ENCODE data around the gene NEUROD2. TPM values are rescaled to one million over a fixed set of nuclear protein-coding genes. Genes with fewer than 3 reads are reported as not detected.

NEUROD2 gene
- polyA plus RNA-seq, 1 donor from 2014 or later = not detected

- peaks cover 4% of the 10 kb centered on the region for H4K20me1 ChIP-seq (ENCODE audit: insufficient read depth)
- H3K9me2 ChIP-seq (ENCODE audit: insufficient read depth, low read length) = no peaks in the 10 kb centered on the region
- no peak overlapping the region for H2AFZ ChIP-seq (ENCODE audit: low read depth, low read length)
- H3K9ac ChIP-seq (ENCODE audit: low read length) = no peak overlapping the region
- no peaks in the 10 kb centered on the region for H3K9me3 ChIP-seq (ENCODE audit: low read length)
- TF ChIP-seq REST (IDR thresholded peaks at IDR 0.05; ENCODE audit: borderline replicate concordance) (no peak), EZH2 (IDR thresholded peaks at IDR 0.05; ENCODE audit: borderline replicate concordance, insufficient read depth, low read length, poor library complexity, severe bottlenecking) (no peak), SMC3 (conservative IDR thresholded peaks at IDR 0.05; ENCODE audit: poor library complexity) (no peak)
- TF ChIP-seq, protein P1, sequence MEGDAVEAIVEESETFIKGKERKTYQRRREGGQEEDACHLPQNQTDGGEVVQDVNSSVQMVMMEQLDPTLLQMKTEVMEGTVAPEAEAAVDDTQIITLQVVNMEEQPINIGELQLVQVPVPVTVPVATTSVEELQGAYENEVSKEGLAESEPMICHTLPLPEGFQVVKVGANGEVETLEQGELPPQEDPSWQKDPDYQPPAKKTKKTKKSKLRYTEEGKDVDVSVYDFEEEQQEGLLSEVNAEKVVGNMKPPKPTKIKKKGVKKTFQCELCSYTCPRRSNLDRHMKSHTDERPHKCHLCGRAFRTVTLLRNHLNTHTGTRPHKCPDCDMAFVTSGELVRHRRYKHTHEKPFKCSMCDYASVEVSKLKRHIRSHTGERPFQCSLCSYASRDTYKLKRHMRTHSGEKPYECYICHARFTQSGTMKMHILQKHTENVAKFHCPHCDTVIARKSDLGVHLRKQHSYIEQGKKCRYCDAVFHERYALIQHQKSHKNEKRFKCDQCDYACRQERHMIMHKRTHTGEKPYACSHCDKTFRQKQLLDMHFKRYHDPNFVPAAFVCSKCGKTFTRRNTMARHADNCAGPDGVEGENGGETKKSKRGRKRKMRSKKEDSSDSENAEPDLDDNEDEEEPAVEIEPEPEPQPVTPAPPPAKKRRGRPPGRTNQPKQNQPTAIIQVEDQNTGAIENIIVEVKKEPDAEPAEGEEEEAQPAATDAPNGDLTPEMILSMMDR (IDR thresholded peaks at IDR 0.05; ENCODE audit: poor library complexity, severe bottlenecking) = no peak
- no peaks in the 10 kb centered on the region for H3K79me2 ChIP-seq (replicated peaks; ENCODE audit: insufficient read depth, low read length)
- no peaks in the 10 kb centered on the region for H3K36me3 ChIP-seq (ENCODE audit: insufficient read depth, low read length)
- H3K4me3 ChIP-seq (ENCODE audit: low read length) = no peak overlapping the region
- H3K27me3 ChIP-seq (ENCODE audit: insufficient read depth, low read depth, low read length) = peaks cover 100% of the 10 kb centered on the region
- no peak overlapping the region for H3K4me2 ChIP-seq (ENCODE audit: low read length)
- H3K27ac ChIP-seq (ENCODE audit: low read length) = no peak overlapping the region
- no peaks in the 10 kb centered on the region for H3F3A ChIP-seq (ENCODE audit: insufficient read depth, low read length, poor library complexity, severe bottlenecking)
These were observed 5.0 kb downstream of the NEUROD2 start for GRCh38 chr17:39602533-39603303.

- H3K4me2 ChIP-seq (ENCODE audit: low read length) = no peak overlapping the region
- H3K79me2 ChIP-seq (replicated peaks; ENCODE audit: insufficient read depth, low read length) = no peaks in the 10 kb centered on the region
These were observed 5.8 kb downstream of the NEUROD2 start for GRCh38 chr17:39601758-39602532.

More at GRCh38 chr17:39601758-39602532, 5.8 kb downstream of the NEUROD2 start:
- H3K36me3 ChIP-seq (ENCODE audit: insufficient read depth, low read length) = no peaks in the 10 kb centered on the region
- TF ChIP-seq EP300 (conservative IDR thresholded peaks at IDR 0.05; ENCODE audit: poor library complexity, severe bottlenecking) (no peak), POLR2AphosphoS5 (IDR thresholded peaks at IDR 0.05) (no peak), SMC3 (conservative IDR thresholded peaks at IDR 0.05; ENCODE audit: poor library complexity) (no peak), EZH2 (IDR thresholded peaks at IDR 0.05; ENCODE audit: borderline replicate concordance, insufficient read depth, low read length, poor library complexity, severe bottlenecking) (no peak), TAF1 (IDR thresholded peaks at IDR 0.05; ENCODE audit: low read depth) (no peak), REST (IDR thresholded peaks at IDR 0.05; ENCODE audit: borderline replicate concordance) (no peak)
- TF ChIP-seq, protein P1 (IDR thresholded peaks at IDR 0.05; ENCODE audit: poor library complexity, severe bottlenecking) = no peak
- H3F3A ChIP-seq (ENCODE audit: insufficient read depth, low read length, poor library complexity, severe bottlenecking) = no peaks in the 10 kb centered on the region
- H4K20me1 ChIP-seq (ENCODE audit: insufficient read depth) = peaks cover 4% of the 10 kb centered on the region
- peaks cover 100% of the 10 kb centered on the region for H3K27me3 ChIP-seq (ENCODE audit: insufficient read depth, low read depth, low read length)
- H3K9me2 ChIP-seq (ENCODE audit: insufficient read depth, low read length) = no peaks in the 10 kb centered on the region
- H3K27ac ChIP-seq (ENCODE audit: low read length) = no peak overlapping the region
- no peak overlapping the region for H3K9ac ChIP-seq (ENCODE audit: low read length)
- H2AFZ ChIP-seq (ENCODE audit: low read depth, low read length) = no peak overlapping the region
- H3K4me3 ChIP-seq (ENCODE audit: low read length) = no peak overlapping the region
- H3K9me3 ChIP-seq (ENCODE audit: low read length) = no peaks in the 10 kb centered on the region

Measured in neural cell (in vitro differentiated cells).